ENCODE measurements around the gene ELOA. TPM values are rescaled to one million over a fixed set of nuclear protein-coding genes. Genes with fewer than 3 reads are reported as not detected.

Gene ELOA
- total and polyA plus RNA-seq, 2 experiments from 2014 or later, result 49.1 to 57.7 TPM

GRCh38 chr1:23799570-23800399 is 56.5 kb downstream of the ELOA start (continued):
- TF ChIP-seq CTCF (conservative IDR thresholded peaks at IDR 0.05; ENCODE audit: low read depth in 2 of 2) (no peak), ZNF331 (CRISPR knock-in tag; IDR thresholded peaks at IDR 0.05; ENCODE audit: low read depth) (no peak), POLR2AphosphoS5 (IDR thresholded peaks at IDR 0.05; ENCODE audit: low read depth) (peak; percentile 57; the same call in 1 of the 2 replicates), EZH2phosphoT487 (IDR thresholded peaks at IDR 0.05; ENCODE audit: unreplicated experiment) (no peak)

- peak; percentile 56; the same call in 1 of the 2 replicates for TF ChIP-seq ETS1 (IDR thresholded peaks at IDR 0.05)
- TF ChIP-seq EZH2 (IDR thresholded peaks at IDR 0.05; ENCODE audit: low read depth, unreplicated experiment), result no peak
- TF ChIP-seq STAT1 (IDR thresholded peaks at IDR 0.05; ENCODE audit: unreplicated experiment), result no peak
- peak; percentile 60 for TF ChIP-seq POLR2AphosphoS5 (IDR thresholded peaks at IDR 0.05; ENCODE audit: low read depth)
- TF ChIP-seq CREB1 (CRISPR knock-in tag; IDR thresholded peaks at IDR 0.05; ENCODE audit: low read depth), result peak; percentile 78
- Mint-ChIP-seq H3K27me3 (ENCODE audit: insufficient read depth, low read depth, poor library complexity) (peaks cover 21% of the 10 kb centered on the region), H3K4me1 (peaks cover 12% of the 10 kb centered on the region; the same call in 2 of the 3 replicates), H3K27ac (peak within 1 kb of the TSS; percentile 97), H3K4me3 (peak within 1 kb of the TSS; percentile 98), H3K9me3 (no peaks in the 10 kb centered on the region), H3K36me3 (ENCODE audit: low read depth) (peaks cover 24% of the 10 kb centered on the region)
- Histone ChIP-seq H3K36me3 (ENCODE audit: insufficient read depth) (no peaks in the 10 kb centered on the region), H3K4me2 (peak within 1 kb of the TSS; percentile 98), H3K27me3 (ENCODE audit: insufficient read depth) (peaks cover 14% of the 10 kb centered on the region), H3K27ac (ENCODE audit: low read depth) (no peak within 1 kb of the TSS), H3K79me2 (replicated peaks; ENCODE audit: insufficient read depth) (no peaks in the 10 kb centered on the region), H3K9me2 (ENCODE audit: insufficient read depth) (no peaks in the 10 kb centered on the region), H2AFZ (peak within 1 kb of the TSS; percentile 94), H3F3A (replicated peaks; ENCODE audit: low read depth) (peaks cover 11% of the 10 kb centered on the region; the same call in 1 of the 2 replicates), H4K20me1 (replicated peaks; ENCODE audit: insufficient read depth) (0 out of 2 replicates have a peak, but pooled peaks cover 8% of the 10 kb centered on the region), H3K4me3 (peak within 1 kb of the TSS; percentile 91), H3K4me1 (ENCODE audit: insufficient read depth) (peaks cover 15% of the 10 kb centered on the region)
- ATAC-seq, result peak; percentile 65
- peak; percentile 76 for DNase-seq (ENCODE audit: low spot score)
Measured at GRCh38 chr1:23800400-23801337, 57.4 kb downstream of the ELOA start, which contains the start of gene GALE. TSS of gene GALE (minus strand) at chr1:23800754. CDS start at chr1:23799007, 1,747 bp downstream.
